Mucosa of descending colon (tissue), 3 donors: ENCODE data around the gene KRT32. TPM values are rescaled to one million over a fixed set of nuclear protein-coding genes. Genes with fewer than 3 reads are reported as not detected.

Source experiments
- ATAC-seq: fragments of 200-7000 bp; cut with Tn5 transposase; one replicate; pipeline ENCODE4 v1.9.1; 2020; ENCODE audit warnings: mild to moderate bottlenecking, moderate library complexity
- DNase-seq, 3 donors: peaks; one replicate each; pipeline ENCODE4 v3.0.0-alpha.2; 2020
- H3K36me3 ChIP-seq: fragments of 200-600 bp; one replicate; pipeline ENCODE4 v1.8.0; 2021; ENCODE audit warnings: low read depth, mild to moderate bottlenecking
- H3K4me1 ChIP-seq: fragments of 200-600 bp; one replicate; pipeline ENCODE4 v1.8.0; 2021; ENCODE audit warnings: low read depth, mild to moderate bottlenecking
- H3K4me3 ChIP-seq: fragments of 200-600 bp; one replicate; pipeline ENCODE4 v1.8.0; 2021; ENCODE audit warnings: mild to moderate bottlenecking
- H3K9me3 ChIP-seq: fragments of 200-600 bp; one replicate; pipeline ENCODE4 v1.8.0; 2021; ENCODE audit warnings: mild to moderate bottlenecking
- CTCF ChIP-seq: fragments of 200-600 bp; IDR thresholded peaks from one replicate; pipeline ENCODE4 v1.8.0; 2022; ENCODE audit warnings: antibody characterized with exemption, mild to moderate bottlenecking
- intact Hi-C, 2 donors: fragments of 100-400 bp; cut with DNase I in 1 of 2; cut with micrococcal nuclease in 1 of 2; formaldehyde crosslinking; loops; one replicate each; pipeline versions ENCODE4 v1.11.0 to v1.11.1; 2022; cut with DNase I, micrococcal nuclease
- total RNA-seq, 3 donors: library from RNA; stranded (reverse); fragmentation: NEBNext Ultra II Directional in 2 of 3; extraction: Animal tissue kit (Norgen Biotek cat#: 25700) in 2 of 3; gene quantifications; one replicate each; pipeline versions ENCODE4 v1.2.1 to v1.2.4, GENCODE V29; 2021 to 2023
- donor health status: DM: no; HTN: no; CAD: no; lungs with moderate emphysema.
- donor health status: DM: no; HTN: no; CAD: no.
- donor health status: DM: no; HTN: yes; CAD: no.

Gene KRT32
- total RNA-seq, 3 donors from 2014 or later = not detected

GRCh38 chr17:41449008-41449407, 18.2 kb downstream of the KRT32 start:
- ATAC-seq (no peak), DNase-seq (no peak)
- TF ChIP-seq CTCF = no peak
- Histone ChIP-seq H3K9me3 (no peaks in the 10 kb centered on the region), H3K4me3 (no peak overlapping the region), H3K36me3 (no peaks in the 10 kb centered on the region), H3K4me1 (no peaks in the 10 kb centered on the region)
- intact Hi-C loops = no loop called here

- ATAC-seq = no peak
- no peak for DNase-seq
- Histone ChIP-seq H3K4me1 (no peaks in the 10 kb centered on the region), H3K36me3 (no peaks in the 10 kb centered on the region), H3K4me3 (no peak overlapping the region), H3K9me3 (no peaks in the 10 kb centered on the region)
- no peak for TF ChIP-seq CTCF
- intact Hi-C loops = no loop called here
Measured at GRCh38 chr17:41448506-41448905, 18.7 kb downstream of the KRT32 start.

- intact Hi-C loops = no loop called here
- TF ChIP-seq CTCF = no peak
- no peaks in the 10 kb centered on the region for H3K9me3 ChIP-seq
- H3K4me3 ChIP-seq = no peak overlapping the region
- no peaks in the 10 kb centered on the region for H3K4me1 ChIP-seq
- no peak for ATAC-seq
- DNase-seq = no peak
- H3K36me3 ChIP-seq = no peaks in the 10 kb centered on the region
Measured at GRCh38 chr17:41446806-41447205, 20.4 kb downstream of the KRT32 start.

- intact Hi-C loops = no loop called here
- no peak for ATAC-seq
- H3K9me3 ChIP-seq = no peaks in the 10 kb centered on the region
Measured at GRCh38 chr17:41444640-41445039, 22.5 kb downstream of the KRT32 start.

GRCh38 chr17:41444186-41444585, 23.0 kb downstream of the KRT32 start:
- ATAC-seq = no peak
- intact Hi-C loops = no loop called here
- Histone ChIP-seq H3K4me3 (no peak overlapping the region), H3K36me3 (no peaks in the 10 kb centered on the region), H3K4me1 (no peaks in the 10 kb centered on the region), H3K9me3 (no peaks in the 10 kb centered on the region)
- no peak for DNase-seq
- TF ChIP-seq CTCF = no peak

More at GRCh38 chr17:41444640-41445039, 22.5 kb downstream of the KRT32 start:
- no peak for TF ChIP-seq CTCF
- Histone ChIP-seq H3K36me3 (no peaks in the 10 kb centered on the region), H3K4me3 (no peak overlapping the region), H3K4me1 (no peaks in the 10 kb centered on the region)
- no peak for DNase-seq

- Histone ChIP-seq H3K9me3 (no peaks in the 10 kb centered on the region), H3K4me1 (no peaks in the 10 kb centered on the region), H3K36me3 (no peaks in the 10 kb centered on the region), H3K4me3 (no peak overlapping the region)
- ATAC-seq (no peak), DNase-seq (no peak)
- no peak for TF ChIP-seq CTCF
- intact Hi-C loops = no loop called here
Measured at GRCh38 chr17:41442739-41443138, 24.4 kb downstream of the KRT32 start.
